ENCODE results near the gene PCSK6. TPM values are rescaled to one million over a fixed set of nuclear protein-coding genes. Genes with fewer than 3 reads are reported as not detected.
"Not testable (repeated sequence)": the region's sequence is repeated elsewhere in the genome, so short reads cannot be mapped to it uniquely, and the experiment has no call there.

Gene PCSK6
- total RNA-seq, 1 experiment from 2014 or later = 22.4 TPM

GRCh38 chr15:101411085-101411484, 78.4 kb downstream of the PCSK6 start:
- DNase-seq (ENCODE audit: extremely low read depth, low read depth) = no peak

- DNase-seq (ENCODE audit: extremely low read depth, low read depth) = no peak
Measured at GRCh38 chr15:101410612-101411011, 78.9 kb downstream of the PCSK6 start.

- no peak for DNase-seq (ENCODE audit: extremely low read depth, low read depth)
Measured at GRCh38 chr15:101409621-101410020, 79.9 kb downstream of the PCSK6 start.

- DNase-seq (ENCODE audit: extremely low read depth, low read depth) = no peak
Measured at GRCh38 chr15:101407966-101408775, 81.3 kb downstream of the PCSK6 start.

- no peak for DNase-seq (ENCODE audit: extremely low read depth, low read depth)
Measured at GRCh38 chr15:101407439-101407838, 82.1 kb downstream of the PCSK6 start.

GRCh38 chr15:101406526-101407195, 82.8 kb downstream of the PCSK6 start:
- no peak for DNase-seq (ENCODE audit: extremely low read depth, low read depth)

- no peak for DNase-seq (ENCODE audit: extremely low read depth, low read depth)
Measured at GRCh38 chr15:101406036-101406435, 83.5 kb downstream of the PCSK6 start.

- no peak for DNase-seq (ENCODE audit: extremely low read depth, low read depth)
Measured at GRCh38 chr15:101404245-101404644, 85.3 kb downstream of the PCSK6 start.

- DNase-seq (ENCODE audit: extremely low read depth, low read depth) = not testable (repeated sequence)
Measured at GRCh38 chr15:101402883-101403282, 86.6 kb downstream of the PCSK6 start.

GRCh38 chr15:101401286-101401685, 88.2 kb downstream of the PCSK6 start:
- DNase-seq (ENCODE audit: extremely low read depth, low read depth) = no peak

GRCh38 chr15:101399431-101399830, 90.1 kb downstream of the PCSK6 start:
- DNase-seq (ENCODE audit: extremely low read depth, low read depth) = no peak

GRCh38 chr15:101398247-101398646, 91.3 kb downstream of the PCSK6 start:
- no peak for DNase-seq (ENCODE audit: extremely low read depth, low read depth)

- DNase-seq (ENCODE audit: extremely low read depth, low read depth) = no peak
Measured at GRCh38 chr15:101397521-101398003, 91.9 kb downstream of the PCSK6 start.

- DNase-seq (ENCODE audit: extremely low read depth, low read depth) = no peak
Measured at GRCh38 chr15:101396484-101397261, 92.8 kb downstream of the PCSK6 start.

GRCh38 chr15:101394654-101395053, 94.9 kb downstream of the PCSK6 start:
- DNase-seq (ENCODE audit: extremely low read depth, low read depth) = no peak

GRCh38 chr15:101394056-101394630, 95.4 kb downstream of the PCSK6 start:
- no peak for DNase-seq (ENCODE audit: extremely low read depth, low read depth)

- DNase-seq (ENCODE audit: extremely low read depth, low read depth) = no peak
Measured at GRCh38 chr15:101393172-101393571, 96.3 kb downstream of the PCSK6 start.

GRCh38 chr15:101391981-101392640, 97.4 kb downstream of the PCSK6 start:
- DNase-seq (ENCODE audit: extremely low read depth, low read depth) = no peak

- DNase-seq (ENCODE audit: extremely low read depth, low read depth) = no peak
Measured at GRCh38 chr15:101391431-101391830, 98.1 kb downstream of the PCSK6 start.

GRCh38 chr15:101390462-101390861, 99.0 kb downstream of the PCSK6 start:
- DNase-seq (ENCODE audit: extremely low read depth, low read depth) = no peak

Data from NCI-H460 (cell line).